Epithelial cell of prostate (primary cell): Measurements from ENCODE around the gene TIMM23.

Source experiments
- DNase-seq: peaks from one replicate; pipeline ENCODE4 v3.0.0-alpha.2; 2011; ENCODE audit warnings: low read depth, low spot score
- H3K27ac ChIP-seq: fragments of 450-650 bp; 2 replicates; pipeline ENCODE4 v1.5.1; 2017; ENCODE audit warnings: mild to moderate bottlenecking

TIMM23 gene

DNA sequence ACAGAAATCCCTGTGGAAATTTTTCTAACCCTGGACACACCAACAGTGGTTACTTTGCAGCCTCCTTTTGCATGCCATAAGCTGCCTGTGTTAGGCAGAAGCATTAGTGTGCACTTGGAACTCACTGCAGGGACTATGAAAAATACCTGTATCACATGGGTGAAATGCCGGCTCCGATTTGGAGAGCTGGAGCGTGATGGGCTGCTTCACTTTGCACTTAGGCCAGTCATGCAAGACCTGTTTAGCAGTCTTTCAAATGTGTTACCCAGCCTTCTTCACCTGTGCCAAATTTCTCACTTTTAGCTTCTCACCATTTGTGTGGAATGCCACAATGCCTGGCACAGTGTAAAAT, 46.9 kb downstream of the TIMM23 start:
- no peak overlapping the region for H3K27ac ChIP-seq
- DNase-seq = no peak

DNA sequence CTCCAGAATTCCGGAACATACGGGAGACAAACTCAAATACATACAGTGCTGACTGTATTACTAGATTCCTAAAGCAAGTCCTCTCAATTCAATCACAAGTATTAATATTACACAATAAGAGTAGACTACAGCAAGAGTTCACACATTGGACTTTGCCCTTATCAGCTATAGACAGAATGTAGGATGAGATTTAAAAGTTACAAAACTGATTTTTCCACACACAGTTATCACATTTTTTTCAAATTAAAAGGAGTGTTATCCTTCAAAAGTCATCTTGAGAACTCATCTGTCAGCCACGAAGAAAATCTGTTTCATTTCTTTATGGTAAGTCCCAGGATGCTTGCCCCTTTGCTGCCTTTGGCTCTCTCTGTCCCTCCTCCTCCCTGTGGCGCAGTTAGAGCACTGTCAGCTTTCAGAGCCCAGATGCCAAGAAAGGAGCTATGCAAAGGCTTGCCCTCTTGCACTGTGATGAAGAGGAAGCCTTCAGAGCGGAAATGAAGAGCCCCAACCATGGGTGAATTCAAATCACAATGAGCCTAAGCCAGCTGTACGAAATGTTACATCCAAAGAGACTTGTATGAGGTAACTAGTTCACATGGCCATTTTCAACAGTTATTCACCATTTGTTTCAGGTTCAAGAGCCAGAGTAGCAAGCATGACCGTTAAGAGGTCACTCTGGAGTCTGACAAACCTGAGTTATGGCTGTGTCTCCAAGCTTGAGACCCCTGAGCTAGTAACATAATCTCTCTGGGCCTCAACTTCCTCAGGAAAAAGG, 47.5 kb downstream of the TIMM23 start:
- H3K27ac ChIP-seq = no peak overlapping the region
- DNase-seq = no peak

DNA sequence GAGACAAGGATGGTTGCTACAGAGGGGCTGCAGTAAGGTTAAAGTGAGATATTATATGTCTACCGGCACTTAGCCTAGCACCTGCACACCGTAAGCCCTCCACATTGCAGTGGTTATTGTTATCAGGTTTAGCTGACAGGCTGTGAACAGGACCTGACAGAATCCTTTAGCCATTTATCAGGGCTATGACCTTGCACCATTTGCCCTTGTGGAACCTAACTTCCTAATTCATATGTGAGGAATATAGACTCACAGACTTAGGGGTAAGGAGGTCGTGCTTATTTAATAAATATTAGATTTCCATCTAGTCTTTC, 48.0 kb downstream of the TIMM23 start:
- no peak for DNase-seq
- no peak overlapping the region for H3K27ac ChIP-seq

DNA sequence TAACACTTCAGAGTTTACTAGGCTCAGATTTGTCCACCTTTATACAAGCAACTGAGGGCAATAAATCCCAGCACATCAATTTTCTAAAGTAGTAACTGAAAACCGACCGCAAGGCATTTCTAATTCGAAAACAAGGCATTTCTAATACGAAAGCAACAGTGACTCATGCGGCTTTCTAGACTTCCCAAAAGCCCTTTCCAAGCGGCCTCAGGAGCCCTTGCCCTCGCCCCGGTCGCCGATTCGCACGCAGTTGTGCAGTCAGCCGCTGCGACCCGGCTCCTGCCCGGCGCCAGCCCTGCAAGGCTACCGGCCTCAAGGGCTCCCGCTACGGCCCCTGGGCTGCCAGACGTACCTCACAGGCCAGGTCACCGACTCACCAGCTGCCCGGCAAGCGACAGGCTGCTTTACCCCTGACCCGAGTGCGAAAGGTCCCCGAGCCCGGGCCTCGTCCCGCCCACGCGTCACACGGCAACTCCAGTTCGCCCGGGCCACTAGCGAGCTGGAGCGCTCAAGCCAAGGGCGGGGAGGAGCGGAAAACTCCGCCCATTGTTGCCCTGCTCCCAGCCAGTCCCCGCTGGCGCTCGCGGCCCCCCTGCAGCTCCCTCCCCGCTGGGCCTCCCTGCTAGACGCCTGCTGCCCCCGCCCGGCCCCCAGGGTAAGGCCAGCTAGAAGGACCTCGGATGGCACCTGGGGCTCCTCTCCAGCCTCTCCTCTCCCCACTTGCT, 50.9 kb downstream of the TIMM23 start:
- DNase-seq = no peak
- H3K27ac ChIP-seq = peak overlapping the region; percentile 65

DNA sequence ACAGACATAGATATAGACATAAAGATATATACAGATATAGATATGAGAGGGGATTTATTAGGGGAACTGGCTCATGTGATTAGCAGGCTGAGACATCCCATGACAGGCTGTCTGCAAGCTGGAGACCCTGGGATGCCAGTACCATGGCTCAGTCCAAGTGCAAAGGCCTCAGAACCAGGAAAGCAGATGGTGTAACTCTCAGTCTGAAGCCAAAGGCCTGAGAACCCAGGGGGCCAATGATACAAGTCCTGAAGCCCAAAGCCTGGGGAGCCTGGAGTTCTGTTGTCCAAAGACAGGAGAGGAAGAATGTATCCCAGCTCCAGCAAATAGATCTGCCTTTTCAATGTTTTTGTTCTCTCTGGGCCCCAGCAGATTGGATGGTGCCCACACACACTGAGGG, 52.7 kb downstream of the TIMM23 start:
- peak overlapping the region; percentile 2 for H3K27ac ChIP-seq
- DNase-seq = no peak

DNA sequence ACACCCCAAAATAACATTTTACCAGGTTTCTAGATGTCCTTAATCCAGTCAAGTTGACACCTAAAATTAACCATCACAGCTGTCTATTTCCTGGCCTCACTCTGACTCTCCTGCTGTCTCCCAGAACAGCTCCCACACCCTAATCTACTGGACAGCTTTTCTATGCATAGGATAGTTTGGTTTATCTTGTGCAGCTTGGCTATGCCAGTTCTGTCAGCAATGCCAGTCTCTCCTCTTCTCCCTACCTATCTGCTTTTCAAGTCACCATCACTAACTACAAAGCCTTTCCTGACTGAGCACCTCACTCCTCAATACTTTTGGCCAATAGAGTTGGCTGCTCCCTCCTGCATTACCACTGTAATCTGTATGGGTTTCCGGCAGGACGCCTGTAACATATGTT, 53.1 kb downstream of the TIMM23 start:
- DNase-seq = no peak
- peak overlapping the region; percentile 2 for H3K27ac ChIP-seq

DNA sequence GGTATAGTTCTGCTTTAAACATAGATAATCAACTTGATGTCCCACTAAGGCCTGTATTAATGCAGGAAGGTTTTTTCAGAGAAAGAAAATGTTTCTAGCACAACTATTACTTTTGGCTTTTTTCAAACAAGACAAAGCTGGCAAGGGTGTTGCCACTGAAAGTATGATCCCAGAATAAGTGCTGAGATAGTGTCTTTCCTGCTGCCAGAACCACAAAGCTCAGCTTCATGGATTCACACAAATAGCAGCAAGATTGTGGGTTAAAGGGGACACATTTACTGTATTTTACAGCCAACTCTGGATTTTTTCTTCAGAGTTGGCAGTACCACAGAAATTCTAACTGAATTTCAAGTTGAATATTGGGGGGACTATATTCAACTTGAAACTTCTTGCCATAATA, 53.8 kb downstream of the TIMM23 start:
- no peak overlapping the region for H3K27ac ChIP-seq
- DNase-seq = no peak

DNA sequence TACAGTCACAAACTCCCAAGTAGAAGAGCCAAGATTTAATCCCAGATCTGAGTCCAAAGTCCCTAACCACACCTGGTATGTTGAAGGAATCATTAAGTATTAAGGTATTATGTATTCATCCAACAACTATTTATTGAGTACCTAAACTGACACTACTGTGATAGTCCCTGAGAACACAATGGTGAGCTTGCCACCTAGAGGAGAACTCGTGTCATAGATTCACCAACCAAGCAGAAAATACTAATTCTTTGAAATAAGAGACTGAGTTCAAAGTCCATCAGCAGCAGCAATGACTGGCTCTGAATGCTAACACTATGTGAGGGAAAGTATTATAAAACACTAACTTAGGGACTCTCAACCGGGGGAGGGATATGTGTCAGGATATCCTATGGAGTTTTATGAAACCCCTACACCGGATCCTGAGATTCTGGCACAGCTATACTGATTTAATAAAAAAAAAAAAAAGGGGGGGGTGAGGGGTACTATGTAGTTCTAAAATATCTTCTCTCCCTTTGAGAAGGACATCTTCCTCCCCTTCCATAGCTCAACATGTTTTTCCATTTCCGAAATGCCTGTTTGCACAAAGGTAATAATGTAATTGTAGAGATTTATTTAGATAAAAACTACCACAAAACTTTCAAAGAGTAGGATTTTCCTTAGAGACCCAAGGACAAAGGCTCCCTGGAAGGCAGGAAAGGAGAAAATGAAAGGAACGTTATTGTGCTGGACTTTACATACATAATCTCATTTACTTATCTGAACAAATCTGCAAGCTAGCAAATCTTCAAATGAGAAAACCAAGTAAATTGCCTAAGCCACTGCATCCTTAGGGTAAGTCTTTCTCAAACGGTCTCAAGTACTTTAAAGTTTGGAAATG, 56.5 kb downstream of the TIMM23 start:
- H3K27ac ChIP-seq = peak overlapping the region; percentile 87
- peak; percentile 37 for DNase-seq

DNA sequence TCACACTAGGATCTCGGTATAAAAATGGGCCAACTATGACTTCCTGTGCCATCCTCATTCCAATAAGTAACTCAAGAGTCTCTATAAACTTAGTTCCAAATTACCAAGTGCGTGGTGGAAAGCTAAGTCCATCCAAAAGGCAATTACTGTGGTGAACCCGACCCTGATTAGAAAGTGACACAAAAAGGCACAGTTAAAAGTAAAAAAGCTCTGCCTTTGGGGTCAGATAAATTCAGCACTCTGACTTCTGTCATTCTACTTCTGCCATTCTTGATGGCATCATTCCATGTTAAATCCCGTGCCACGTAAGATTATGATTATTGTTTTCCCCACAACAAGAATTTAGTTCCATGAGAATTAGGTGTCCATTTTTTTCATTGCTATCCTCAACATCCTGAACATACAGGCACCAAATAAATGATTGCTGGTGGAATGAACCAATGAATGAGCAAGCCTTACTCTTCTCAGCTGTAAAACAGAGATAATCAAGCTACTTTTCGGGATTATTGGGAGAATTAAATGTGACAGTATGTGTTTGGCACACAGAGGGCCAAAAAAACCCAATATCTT, 57.3 kb downstream of the TIMM23 start:
- peak overlapping the region; percentile 87 for H3K27ac ChIP-seq
- no peak for DNase-seq

DNA sequence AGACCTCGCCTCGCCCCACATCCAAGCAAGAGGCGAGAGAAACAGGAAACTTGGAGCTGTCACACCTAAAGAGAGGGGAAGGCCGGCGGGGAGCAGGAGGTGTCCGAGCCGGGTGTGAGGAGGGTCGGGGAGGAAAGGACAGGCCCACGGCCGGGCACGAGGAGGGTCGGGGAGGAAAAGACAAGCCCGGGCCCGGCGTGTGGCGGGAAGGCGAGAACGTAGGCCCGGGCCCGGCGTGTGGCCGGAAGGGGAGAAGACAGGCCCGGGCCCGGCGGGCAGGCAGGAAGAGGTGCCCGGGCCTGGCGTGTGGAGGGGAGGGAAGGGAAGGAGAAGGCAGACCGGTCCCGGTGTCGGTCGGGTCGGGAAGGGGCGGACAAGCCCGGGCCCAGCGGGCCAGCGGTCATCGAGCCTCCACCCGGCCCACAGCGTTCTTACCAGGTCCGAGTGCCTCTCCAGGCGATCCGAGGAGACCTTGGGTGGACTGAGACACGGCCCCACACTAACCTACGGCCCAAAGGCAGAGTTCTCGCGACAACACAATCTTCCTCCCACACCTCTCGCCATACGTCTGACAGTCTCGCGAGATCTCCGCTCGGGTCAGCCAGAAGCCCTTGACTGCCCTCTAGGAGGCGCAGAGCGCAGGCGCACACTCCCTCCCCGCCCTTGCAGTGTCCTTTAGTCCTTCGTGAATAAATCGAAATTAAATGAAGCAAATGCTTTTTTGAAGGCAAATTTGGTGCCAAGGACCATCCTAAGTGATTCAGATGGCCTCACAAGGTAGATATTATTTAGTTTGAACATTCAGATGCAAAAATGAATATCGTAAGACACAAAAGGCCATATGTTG, 58.0 kb downstream of the TIMM23 start, which contains the start of gene NCOA4:
TSS of gene NCOA4 (minus strand) at position 533 of the 847 bp plus-strand sequence. CDS start 13,943 bp downstream, outside the sequence.
- DNase-seq = peak; percentile 91
- peak within 1 kb of the TSS; percentile 87 for H3K27ac ChIP-seq

DNA sequence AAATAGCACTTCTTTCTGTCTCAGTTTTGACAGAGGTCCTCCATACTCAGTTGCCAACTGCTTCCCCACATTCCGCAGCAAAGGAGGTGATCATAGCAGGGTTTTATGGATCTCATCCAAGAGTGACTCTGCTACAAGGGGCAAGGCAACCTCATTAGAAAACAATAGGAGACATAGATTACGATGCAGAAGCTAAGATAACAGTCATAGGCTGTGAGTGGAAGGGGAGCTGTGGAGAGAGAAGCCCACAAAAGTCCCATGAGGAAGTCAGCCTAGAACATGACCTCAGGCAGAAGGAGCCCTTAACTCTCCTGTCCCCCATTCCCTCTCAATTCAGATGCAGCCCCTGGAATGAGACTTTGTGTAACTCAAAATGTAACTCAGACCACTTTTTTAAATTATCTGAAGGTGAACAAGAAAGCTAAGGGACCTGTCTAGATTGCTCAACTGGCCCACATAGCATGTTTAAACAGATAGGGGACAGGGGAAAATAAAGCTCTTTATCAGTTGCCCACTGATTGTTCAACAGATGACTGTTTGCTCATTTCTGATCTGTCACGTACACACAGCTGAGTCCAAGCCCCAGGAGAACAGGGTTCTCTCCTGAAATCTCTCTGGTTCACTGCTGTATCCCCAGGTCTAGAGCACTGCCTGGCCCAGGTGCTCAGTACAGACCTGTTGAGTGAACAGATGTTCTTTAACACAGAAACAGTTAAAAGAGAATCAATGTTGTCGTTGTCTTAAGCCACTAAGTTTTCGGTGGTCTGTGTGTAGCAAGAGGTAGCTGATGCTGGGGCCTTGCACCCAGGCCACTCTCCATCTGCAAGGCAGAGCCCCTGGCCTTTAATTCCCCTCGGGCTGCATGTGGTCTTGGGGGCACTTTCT, 59.6 kb downstream of the TIMM23 start:
- no peak for DNase-seq
- no peak overlapping the region for H3K27ac ChIP-seq

DNA sequence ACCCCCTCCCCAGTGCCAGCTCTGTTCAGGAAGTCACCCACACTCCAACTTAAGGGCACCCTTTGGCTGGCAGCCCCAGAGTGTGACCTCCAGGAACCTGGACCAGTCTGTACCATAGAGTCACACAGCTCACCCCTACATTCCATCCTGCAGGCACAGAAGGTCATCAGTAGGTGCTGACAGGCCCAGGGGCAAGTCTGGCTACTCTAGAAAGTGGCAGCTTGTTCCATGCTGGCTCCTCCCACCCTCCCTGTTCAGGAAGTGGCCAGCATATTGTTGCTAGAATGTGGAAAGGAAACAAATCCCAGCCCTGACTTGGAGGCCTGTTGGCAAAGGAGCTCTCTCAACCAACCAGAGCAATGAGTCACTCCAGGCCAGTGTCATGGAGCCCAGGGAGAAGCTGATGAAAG, 61.3 kb downstream of the TIMM23 start:
- H3K27ac ChIP-seq = peak overlapping the region; percentile 67

DNA sequence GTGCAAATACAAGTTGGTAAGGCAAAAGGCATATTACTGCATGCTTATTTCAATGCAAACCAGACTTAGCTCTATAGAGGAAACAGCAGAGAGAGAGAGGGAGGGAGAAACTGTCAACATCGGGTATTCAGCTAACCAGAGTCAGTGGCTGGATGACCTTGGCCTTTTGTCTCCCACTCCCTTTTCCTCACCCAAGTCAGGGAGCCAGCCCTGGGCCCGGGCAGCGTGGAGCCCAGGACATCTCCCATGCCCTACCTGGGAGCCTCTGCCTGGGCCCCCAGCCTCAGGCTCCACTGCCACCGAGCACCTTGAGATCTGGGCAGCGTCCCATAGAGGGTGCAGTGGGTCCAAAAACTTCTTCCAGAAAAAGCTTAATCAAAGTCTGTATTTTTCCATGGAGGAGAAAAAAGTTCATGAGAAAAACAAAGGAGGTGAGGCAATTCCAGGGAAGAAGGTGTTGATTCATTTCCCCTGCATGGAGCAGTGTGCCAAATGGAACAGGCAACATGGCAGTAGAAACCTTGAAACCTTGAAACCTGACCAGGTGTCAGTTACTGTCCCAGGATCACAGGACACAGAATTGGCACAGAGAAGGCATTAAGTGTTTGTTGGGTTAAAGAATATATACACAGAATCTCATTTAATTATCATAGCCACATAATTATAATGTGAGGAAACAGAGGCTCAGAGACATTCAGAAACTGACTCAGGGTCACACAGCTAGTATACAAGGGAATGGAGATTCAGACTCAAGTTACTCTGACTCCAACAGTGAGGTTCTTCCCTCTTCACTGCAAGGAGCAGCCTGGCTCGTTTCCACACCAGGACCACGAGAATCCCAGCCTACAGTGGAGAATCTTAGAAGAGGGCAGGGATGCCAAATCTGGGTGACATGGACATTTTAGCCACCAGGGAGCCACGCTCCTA, 63.9 kb downstream of the TIMM23 start:
- H3K27ac ChIP-seq = peak overlapping the region; percentile 22
- DNase-seq = no peak

More for the DNA sequence above, 61.3 kb downstream of the TIMM23 start:
- peak; percentile 46 for DNase-seq

DNA sequence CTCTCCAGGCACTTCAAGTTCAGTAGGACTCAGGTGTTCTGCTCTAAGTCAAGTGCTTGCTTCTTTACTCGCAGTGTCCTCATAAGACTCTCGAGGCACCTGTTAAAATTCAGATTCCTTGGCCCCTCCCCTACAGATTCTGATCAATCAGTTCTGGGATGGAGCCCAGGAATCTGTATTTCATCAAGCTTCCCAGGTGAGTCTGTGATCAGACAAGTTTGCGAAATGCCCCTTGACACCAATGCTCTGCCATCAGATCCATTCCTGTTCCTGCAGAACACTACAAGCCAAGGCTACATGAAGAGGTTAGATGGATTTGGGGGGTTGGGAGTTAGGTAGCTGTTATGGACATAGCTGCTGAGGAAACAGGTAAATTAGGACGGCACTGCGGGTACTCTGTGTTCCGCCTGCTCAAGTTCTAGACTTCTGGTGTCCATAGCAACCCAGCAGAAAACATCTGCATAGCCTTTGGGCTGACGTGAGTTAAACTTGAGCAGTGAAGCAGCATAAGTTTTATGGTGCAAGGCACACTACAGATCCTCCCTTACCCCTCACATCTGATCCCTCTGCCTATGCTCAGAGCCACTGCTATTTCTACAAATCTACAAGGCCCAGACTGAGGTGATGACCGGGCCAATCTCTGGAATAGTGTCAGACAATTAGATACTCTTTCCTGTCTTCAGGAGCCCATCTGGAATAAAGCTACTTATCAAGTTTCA, 65.0 kb downstream of the TIMM23 start:
- DNase-seq = no peak
- H3K27ac ChIP-seq = no peak overlapping the region

DNA sequence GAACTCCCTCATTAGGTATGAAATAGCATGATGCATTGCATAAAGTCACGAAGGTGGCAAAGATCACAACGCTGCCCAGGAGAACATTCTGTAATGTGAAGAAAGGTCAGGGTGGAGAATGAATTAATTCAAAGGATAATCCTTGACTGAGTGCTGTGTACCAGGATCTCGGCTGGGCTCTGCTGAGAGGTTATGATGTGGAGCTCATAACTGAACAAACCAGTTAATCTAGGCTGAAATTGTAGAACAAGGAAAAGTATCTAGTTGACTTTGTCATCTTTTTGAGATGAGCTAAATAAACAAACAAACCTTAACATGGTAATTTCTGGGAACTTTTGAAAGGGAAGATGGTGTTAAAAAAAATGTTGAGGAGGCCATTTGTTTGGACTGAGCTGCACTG, 67.7 kb downstream of the TIMM23 start:
- peak overlapping the region; percentile 13 for H3K27ac ChIP-seq
- DNase-seq = peak; percentile 16

DNA sequence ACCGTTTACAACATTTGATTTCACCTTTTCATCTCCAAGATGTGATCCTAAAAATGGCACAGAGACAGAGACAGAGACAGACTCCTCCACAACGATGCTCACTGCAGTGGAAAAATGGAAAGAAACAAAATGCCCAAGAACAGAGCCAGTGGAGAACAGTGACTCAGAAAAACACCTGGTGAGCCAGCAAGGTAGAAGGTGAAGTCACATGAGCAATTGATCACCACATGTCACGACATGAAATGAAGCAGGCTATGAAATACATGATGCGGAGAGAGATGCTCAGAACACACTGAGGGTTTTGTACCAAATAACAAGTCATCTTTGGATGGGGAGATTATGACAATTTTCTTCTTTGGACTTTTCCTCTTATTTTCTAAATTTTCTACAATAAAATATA, 70.2 kb downstream of the TIMM23 start:
- no peak overlapping the region for H3K27ac ChIP-seq
- DNase-seq = peak; percentile 40

DNA sequence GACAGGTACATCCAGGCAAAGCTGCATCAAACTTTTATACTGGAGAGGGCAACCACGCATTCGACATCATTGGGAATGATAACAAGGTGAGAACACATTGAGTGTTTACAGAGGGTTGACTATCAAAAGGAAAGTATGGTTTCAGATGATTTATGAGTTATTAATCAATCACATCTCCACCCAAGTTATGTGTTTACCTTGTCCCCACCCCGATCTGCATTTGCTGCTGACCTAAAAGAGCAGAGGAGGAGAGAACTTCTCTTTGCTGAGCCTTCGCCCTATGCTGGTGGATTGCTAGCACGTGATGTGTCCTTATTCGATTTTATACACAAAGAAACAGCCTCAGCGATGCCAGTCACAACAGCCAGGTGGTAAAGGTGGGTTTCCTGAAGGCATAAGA, 74.0 kb downstream of the TIMM23 start, which contains the start of gene MSMB:
TSS of gene MSMB (minus strand) at position 9 of the 400 bp plus-strand sequence. CDS start 32 bp downstream, outside the sequence.
- no peak for DNase-seq
- no peak within 1 kb of the TSS for H3K27ac ChIP-seq
